GM19035 (cell line): ENCODE results near the gene SBF2.

Experiments
- ATAC-seq: cut with Tn5 transposase; IDR thresholded peaks from one replicate; pipeline ENCODE4 v1.9.1; 2021; ENCODE audit not compliant: unreplicated experiment

The SBF2 gene

DNA sequence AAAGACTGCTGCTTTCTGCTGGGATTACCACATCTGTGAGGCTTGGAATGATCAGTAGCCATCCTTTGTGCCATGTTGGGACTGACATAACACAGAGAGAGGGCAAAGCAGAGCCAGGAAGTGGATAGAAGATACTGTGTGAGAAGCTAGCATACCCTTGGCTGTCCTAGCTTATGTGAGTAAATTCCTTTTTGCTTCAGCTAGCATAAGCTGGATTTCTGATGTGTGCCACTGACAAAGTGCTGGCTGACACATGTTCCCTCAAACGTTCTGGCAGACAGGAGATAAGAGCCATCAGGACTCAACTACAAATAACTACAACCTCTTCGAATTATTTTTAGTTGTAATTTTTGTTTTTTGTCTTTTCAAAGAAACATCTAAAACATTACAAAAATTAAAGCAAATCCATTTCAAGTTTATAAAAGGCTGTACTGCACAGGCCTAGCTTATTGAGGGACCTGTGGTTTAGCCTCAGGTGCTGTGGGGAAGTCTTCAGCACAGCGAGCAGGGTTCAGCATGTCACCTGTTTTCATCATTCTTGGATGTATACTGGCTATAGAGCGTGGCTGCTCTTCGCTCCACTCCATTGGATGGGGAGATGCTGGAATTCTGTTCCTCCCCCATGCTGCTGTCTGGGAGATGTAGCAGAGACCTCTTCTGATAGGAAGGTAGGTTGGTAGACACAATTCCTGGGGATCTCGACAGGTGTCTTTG, 509.3 kb downstream of the SBF2 start:
- no peak for ATAC-seq

DNA sequence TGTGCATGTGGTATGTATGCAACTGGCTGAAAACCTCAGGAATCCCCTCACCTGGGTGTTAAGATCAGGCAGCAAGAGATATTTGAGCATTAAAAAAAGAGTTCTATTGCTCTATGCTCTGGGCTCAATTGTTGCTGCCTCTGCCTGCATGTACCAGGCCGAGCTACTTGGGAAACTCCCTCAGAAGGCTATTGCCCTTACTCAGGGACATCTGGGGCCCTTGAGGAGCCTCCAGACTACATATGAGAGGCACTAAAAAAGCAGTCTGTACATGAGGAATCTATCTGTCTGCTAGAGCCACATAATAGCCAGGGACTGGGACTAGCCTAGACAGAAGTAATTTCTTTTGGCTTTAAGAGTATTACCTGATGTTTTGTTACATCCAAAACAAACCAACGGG, 510.0 kb downstream of the SBF2 start:
- no peak for ATAC-seq

DNA sequence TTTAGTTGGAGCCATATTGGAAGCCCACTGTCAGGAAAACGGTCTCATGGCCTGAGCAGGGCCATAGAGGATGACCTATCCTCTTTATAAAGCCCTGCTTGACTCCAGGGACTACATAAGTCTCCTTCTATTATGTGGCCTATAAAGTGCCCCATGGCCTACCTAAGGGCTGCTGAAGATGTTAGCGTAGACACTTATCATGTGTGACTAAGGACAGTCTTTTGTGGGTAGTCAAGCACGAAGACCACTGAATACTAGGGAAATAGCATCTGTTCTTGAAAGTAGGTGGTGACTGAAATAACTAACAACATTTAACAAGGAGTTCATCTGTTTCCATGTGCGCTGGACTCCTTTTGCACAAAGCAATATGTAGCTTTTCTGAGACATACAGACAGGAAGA, 513.1 kb downstream of the SBF2 start:
- no peak for ATAC-seq

DNA sequence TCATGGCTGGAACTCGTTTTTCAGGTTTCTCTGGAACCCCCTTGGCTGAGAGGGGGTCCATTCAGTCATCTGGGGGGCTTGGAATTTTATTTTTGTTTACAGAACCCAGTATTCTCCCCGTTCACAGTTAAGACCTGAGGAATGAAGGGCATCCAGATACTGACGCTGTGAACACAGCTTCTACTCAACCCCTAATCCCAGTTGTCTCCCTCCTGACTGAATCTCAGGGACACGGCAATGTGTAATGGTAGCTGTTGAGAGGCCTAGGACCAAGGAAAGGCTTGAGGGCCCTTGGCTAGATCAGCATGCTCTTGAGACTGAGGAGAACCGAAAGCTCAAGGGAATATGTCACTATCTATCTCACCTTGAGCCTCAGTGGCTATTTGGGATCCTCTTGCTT, 516.5 kb downstream of the SBF2 start:
- ATAC-seq = no peak

DNA sequence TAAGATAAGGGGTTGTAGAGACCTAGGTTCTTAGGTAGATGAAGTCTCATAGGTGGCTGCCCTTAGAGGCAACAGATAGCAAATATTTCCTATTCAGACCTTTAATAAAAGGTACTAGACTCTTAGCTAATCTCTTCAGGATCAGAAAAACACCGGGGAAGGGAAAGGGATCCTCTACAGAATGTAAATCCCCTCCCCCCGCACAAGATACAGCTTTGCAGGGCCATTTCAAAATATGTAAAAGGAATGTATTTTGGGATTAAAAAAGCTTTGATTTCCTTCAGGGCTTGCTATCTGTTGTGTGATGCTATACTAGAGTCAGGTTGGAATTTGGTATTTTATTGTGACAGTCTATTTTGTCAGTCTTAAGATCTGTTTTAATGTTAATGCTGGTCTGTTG, 517.0 kb downstream of the SBF2 start:
- ATAC-seq = no peak

DNA sequence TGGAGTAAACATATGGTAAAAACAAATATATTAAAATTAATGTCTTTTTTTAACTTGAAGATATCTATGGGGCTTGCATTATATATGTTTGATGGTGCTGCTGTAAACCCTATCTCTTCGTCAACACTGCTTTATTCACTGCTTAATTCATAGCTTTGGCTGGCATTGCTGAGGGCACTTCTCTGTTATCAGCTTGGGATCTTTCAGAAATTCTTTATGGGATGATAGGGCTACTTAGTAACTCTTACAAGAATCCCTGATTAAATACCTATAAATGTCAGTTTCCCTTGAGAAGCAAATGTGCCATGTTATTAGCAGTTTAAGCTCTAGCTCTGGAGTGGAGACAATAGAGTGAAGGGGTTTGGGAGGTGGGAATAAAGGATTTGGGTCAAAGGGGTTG, 517.8 kb downstream of the SBF2 start:
- ATAC-seq = no peak

- no peak for ATAC-seq
Observed at GRCh38 chr11:9775398-9775779, 518.6 kb downstream of the SBF2 start.

DNA sequence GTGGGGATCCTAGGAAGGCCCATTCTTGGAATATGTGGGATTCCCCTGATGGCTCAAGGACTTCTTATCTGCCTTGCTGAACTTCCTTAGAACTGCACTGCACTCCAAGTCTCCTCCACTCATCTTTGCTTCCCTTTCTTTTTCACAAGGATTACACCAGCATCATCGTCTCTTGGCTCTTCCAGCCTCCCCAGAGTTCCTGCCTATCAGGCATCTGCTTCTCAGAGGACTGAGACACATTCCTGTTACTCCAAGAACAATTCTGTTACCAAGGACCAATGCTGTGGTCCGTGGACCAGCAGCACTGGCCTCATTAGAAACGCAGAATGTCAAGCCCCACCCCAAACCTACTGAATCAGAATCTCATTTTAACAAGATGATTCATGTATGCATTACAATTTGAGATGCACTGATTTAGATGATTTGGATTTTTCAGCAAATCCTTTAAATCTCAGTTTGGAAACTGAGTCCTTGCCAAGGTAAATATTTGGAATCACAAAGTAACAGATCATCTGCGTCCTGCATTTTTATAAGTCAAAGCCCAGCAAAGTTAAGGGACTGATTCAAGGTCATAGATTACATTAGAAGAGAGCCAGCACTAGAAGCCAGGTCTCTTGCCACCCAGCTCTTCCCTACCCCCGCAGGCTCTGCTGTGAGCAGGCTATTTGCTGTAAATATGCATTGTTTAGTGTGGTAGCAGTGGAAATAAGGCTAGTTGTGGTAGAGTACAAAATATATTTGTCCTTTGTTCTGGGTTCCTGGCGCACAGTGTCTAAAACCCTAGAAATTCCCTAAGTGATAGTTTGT, 519.2 kb downstream of the SBF2 start:
- ATAC-seq = no peak

- no peak for ATAC-seq
Observed at GRCh38 chr11:9774109-9774508, 519.9 kb downstream of the SBF2 start.

DNA sequence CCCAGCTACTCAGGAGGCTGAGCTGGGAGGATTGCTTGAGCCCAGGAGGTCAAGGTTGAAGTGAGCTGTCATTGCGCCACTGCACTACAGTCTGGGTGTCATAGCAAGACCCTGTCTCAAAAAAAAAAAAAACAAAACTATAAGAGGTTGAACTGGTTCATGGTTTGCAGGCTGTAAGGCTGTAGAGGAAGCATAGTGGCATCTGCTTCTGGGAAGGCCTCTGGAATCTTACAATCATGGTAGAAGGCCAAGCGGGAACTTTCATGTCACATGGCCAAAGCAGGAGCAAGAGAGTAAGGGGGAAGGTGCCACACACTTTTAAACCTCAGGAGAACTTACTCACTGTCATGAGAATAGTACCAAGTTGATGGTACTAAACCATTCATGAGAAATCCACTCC, 520.5 kb downstream of the SBF2 start:
- ATAC-seq = no peak

DNA sequence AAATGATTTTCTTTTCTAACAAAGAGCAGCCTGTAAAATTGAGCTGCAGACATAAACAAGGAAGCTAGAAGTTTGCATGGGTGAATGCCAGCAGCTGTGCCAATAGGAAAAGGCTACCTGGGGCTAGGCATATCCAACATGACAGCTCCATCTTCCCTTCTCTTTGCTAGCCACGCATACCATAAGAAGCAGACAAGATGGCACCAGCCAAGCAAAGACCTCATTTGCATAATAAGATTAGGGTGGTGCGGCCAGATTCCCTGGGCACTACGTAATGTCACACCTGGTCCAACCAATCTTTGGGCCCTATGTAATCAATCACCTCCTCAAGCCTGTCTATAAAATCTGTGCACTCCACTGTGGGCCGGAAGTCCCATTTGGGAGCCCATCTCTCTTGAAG, 521.8 kb downstream of the SBF2 start:
- ATAC-seq = no peak

GRCh38 chr11:9771071-9771511, 522.9 kb downstream of the SBF2 start:
- no peak for ATAC-seq

DNA sequence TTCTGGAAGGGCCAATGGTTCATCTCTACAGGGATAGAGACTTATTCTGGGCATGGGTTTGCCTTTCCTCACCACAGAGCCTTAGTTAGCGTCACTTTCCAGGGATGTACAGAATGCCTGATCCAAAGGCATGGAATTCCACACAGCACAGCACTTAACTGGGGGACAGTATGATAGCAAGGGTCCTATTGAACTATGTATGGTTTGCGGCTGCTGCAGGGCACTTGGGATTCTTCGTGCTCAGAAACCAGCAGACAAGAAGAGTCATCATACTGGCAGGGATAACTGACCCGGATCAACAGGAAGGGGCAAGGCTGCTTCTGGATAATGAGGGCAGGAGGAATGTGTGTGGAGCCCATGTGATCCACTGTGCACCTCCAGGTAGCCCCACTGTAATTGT, 524.4 kb downstream of the SBF2 start:
- ATAC-seq = no peak

- ATAC-seq = no peak
Observed at GRCh38 chr11:9765320-9766101, 528.5 kb downstream of the SBF2 start.

- ATAC-seq = no peak
Observed at GRCh38 chr11:9763301-9763700, 530.7 kb downstream of the SBF2 start.

DNA sequence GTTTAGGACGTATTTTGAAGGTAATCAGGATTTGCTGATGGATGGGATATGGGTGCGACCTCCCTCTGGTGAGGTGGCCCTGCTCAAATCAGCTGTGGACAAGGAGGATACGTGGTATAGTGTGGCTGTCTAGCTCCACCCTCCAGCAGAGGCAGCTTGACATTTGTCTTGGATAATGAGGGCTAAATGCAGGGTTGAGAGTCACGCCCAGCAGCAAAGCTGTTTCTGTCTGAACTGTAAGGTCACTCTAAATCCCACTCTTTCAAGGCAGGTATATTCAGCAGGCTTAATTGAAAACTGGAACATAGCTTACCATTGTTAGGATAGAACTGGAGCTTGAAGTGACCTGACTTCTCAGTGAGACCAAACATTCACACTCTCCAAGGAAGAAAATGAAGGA, 531.5 kb downstream of the SBF2 start:
- no peak for ATAC-seq

- no peak for ATAC-seq
Observed at GRCh38 chr11:9761441-9761945, 532.5 kb downstream of the SBF2 start.

DNA sequence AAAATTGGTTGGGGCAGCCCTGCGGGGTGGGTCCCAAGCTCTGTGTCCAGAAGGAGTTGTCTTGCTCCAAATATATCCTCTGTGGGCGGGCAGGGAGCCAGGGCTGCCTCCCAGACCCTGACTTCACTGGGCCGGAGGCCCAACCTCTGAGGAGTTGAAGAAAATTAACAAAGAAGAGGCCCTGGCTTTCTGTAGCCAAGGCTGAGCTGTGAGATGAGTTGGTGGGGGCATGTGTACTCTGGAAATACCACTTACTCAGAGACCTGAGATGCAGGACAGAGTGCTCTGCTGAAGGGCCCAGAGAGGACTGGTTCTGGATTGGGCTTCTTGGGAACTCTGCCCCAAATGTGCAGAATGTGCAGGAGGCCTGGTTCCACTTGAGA, 533.8 kb downstream of the SBF2 start:
- ATAC-seq = no peak

GRCh38 chr11:9759519-9760192, 534.4 kb downstream of the SBF2 start:
- peak; percentile 37 for ATAC-seq

- peak; percentile 34 for ATAC-seq
Observed at GRCh38 chr11:9758637-9759518, 535.1 kb downstream of the SBF2 start.
